Nephron (organoid): ENCODE data around the gene SAMD8.

Experiments
- H3K27ac Mint-ChIP-seq, 3 experiments: 2 replicates each; pipeline ENCODE4 v1.8.0; 2020; ENCODE audit warnings: mixed read lengths in 3 of 3, mild to moderate bottlenecking in 2 of 3, moderate library complexity in 1 of 3
- H3K27me3 Mint-ChIP-seq: 2 replicates; pipeline ENCODE4 v1.8.0; 2021; ENCODE audit warnings: low read depth, mild to moderate bottlenecking, moderate library complexity, mixed read lengths
- H3K36me3 Mint-ChIP-seq: 2 replicates; pipeline ENCODE4 v1.8.0; 2020; ENCODE audit warnings: low read depth, mixed read lengths
- H3K4me1 Mint-ChIP-seq: 2 replicates; pipeline ENCODE4 v1.8.0; 2020; ENCODE audit warnings: mixed read lengths
- H3K4me3 Mint-ChIP-seq, 3 experiments: 2 replicates each; pipeline ENCODE4 v1.8.0; 2020; ENCODE audit warnings: mild to moderate bottlenecking in 3 of 3, mixed read lengths in 3 of 3, moderate library complexity in 2 of 3
- H3K9me3 Mint-ChIP-seq: 2 replicates; pipeline ENCODE4 v1.8.0; 2020; ENCODE audit warnings: mixed read lengths
- CTCF ChIP-seq, 3 experiments: fragments of 200-600 bp; sonication (generic); IDR thresholded peaks; one replicate each; pipeline ENCODE4 v1.5.0; 2021; ENCODE audit warnings: antibody characterized with exemption in 3 of 3; ENCODE audit not compliant: unreplicated experiment in 3 of 3

Gene SAMD8

GRCh38 chr10:75166623-75166972 is 55.1 kb downstream of the SAMD8 start:
- Mint-ChIP-seq H3K27me3 (no peaks in the 10 kb centered on the region), H3K4me3 (no peak overlapping the region), H3K9me3 (no peaks in the 10 kb centered on the region), H3K36me3 (peaks cover 38% of the 10 kb centered on the region), H3K27ac (no peak overlapping the region), H3K4me1 (no peaks in the 10 kb centered on the region)
- TF ChIP-seq CTCF (IDR thresholded peaks at IDR 0.05; ENCODE audit: unreplicated experiment in 3 of 3) = no peak

GRCh38 chr10:75168275-75168674 is 56.8 kb downstream of the SAMD8 start:
- peaks cover 39% of the 10 kb centered on the region for H3K36me3 Mint-ChIP-seq
- no peaks in the 10 kb centered on the region for H3K27me3 Mint-ChIP-seq
- H3K9me3 Mint-ChIP-seq = no peaks in the 10 kb centered on the region
- H3K4me3 Mint-ChIP-seq = no peak overlapping the region
- H3K27ac Mint-ChIP-seq = no peak overlapping the region
- no peaks in the 10 kb centered on the region for H3K4me1 Mint-ChIP-seq
- TF ChIP-seq CTCF (IDR thresholded peaks at IDR 0.05; ENCODE audit: unreplicated experiment in 3 of 3) = no peak

GRCh38 chr10:75170215-75170614 is 58.8 kb downstream of the SAMD8 start:
- Mint-ChIP-seq H3K27me3 (no peaks in the 10 kb centered on the region), H3K4me1 (no peaks in the 10 kb centered on the region), H3K36me3 (peaks cover 38% of the 10 kb centered on the region), H3K9me3 (no peaks in the 10 kb centered on the region), H3K4me3 (no peak overlapping the region), H3K27ac (no peak overlapping the region)
- no peak for TF ChIP-seq CTCF (IDR thresholded peaks at IDR 0.05; ENCODE audit: unreplicated experiment in 3 of 3)

- Mint-ChIP-seq H3K36me3 (peaks cover 32% of the 10 kb centered on the region), H3K4me1 (no peaks in the 10 kb centered on the region), H3K27ac (no peak overlapping the region), H3K9me3 (no peaks in the 10 kb centered on the region), H3K4me3 (no peak overlapping the region), H3K27me3 (no peaks in the 10 kb centered on the region)
- no peak for TF ChIP-seq CTCF (IDR thresholded peaks at IDR 0.05; ENCODE audit: unreplicated experiment in 3 of 3)
These were observed 63.6 kb downstream of the SAMD8 start for GRCh38 chr10:75175046-75175445.

- Mint-ChIP-seq H3K9me3 (no peaks in the 10 kb centered on the region), H3K27me3 (no peaks in the 10 kb centered on the region), H3K4me1 (no peaks in the 10 kb centered on the region), H3K4me3 (no peak overlapping the region), H3K27ac (no peak overlapping the region), H3K36me3 (peaks cover 29% of the 10 kb centered on the region)
- TF ChIP-seq CTCF (IDR thresholded peaks at IDR 0.05; ENCODE audit: unreplicated experiment in 3 of 3) = no peak
These were observed 64.6 kb downstream of the SAMD8 start for GRCh38 chr10:75176046-75176445.

GRCh38 chr10:75176736-75177135 is 65.3 kb downstream of the SAMD8 start:
- no peaks in the 10 kb centered on the region for H3K9me3 Mint-ChIP-seq
- no peaks in the 10 kb centered on the region for H3K27me3 Mint-ChIP-seq
- no peak overlapping the region for H3K4me3 Mint-ChIP-seq
- no peak for TF ChIP-seq CTCF (IDR thresholded peaks at IDR 0.05; ENCODE audit: unreplicated experiment in 3 of 3)
- no peak overlapping the region for H3K27ac Mint-ChIP-seq
- H3K36me3 Mint-ChIP-seq = peaks cover 33% of the 10 kb centered on the region
- no peaks in the 10 kb centered on the region for H3K4me1 Mint-ChIP-seq
